SK-N-SH treated with all-trans-retinoic acid at 6 μM for 48 hours (cell line): Measurements from ENCODE around the gene TTBK1.

Source experiments
- ATAC-seq: fragments of 200-7000 bp; cut with Tn5 transposase; 3 replicates; pipeline ENCODE4 v1.9.1; 2020; ENCODE audit warnings: mild to moderate bottlenecking, moderate library complexity
- BACH2 ChIP-seq: fragments of 250-450 bp; sonication (Bioruptor Pico); IDR thresholded peaks from 2 replicates; pipeline ENCODE4 v1.9.0; 2021; ENCODE audit warnings: mild to moderate bottlenecking, borderline replicate concordance
- CSDC2 ChIP-seq: fragments of 250-450 bp; sonication (Bioruptor Pico); IDR thresholded peaks from 2 replicates; pipeline ENCODE4 v1.5.0; 2020; ENCODE audit warnings: mild to moderate bottlenecking, moderate library complexity
- CSRNP3 ChIP-seq: fragments of 250-450 bp; sonication (Bioruptor Pico); IDR thresholded peaks from 2 replicates; pipeline ENCODE4 v1.5.1; 2021; ENCODE audit warnings: mild to moderate bottlenecking, moderate library complexity
- ESRRG ChIP-seq: fragments of 250-450 bp; sonication (Bioruptor Pico); IDR thresholded peaks from 2 replicates; pipeline ENCODE4 v1.6.1; 2021; ENCODE audit warnings: mild to moderate bottlenecking
- GLIS3 ChIP-seq: fragments of 250-450 bp; sonication (Bioruptor Pico); IDR thresholded peaks from 2 replicates; pipeline ENCODE4 v1.5.0; 2020; ENCODE audit warnings: mild to moderate bottlenecking, moderate library complexity
- ISL1 ChIP-seq: fragments of 250-450 bp; sonication (Bioruptor Pico); IDR thresholded peaks from 2 replicates; pipeline ENCODE4 v2.1.2; 2022; ENCODE audit warnings: mild to moderate bottlenecking, moderate library complexity
- OSR1 ChIP-seq: fragments of 250-450 bp; sonication (Bioruptor Pico); IDR thresholded peaks from 2 replicates; pipeline ENCODE4 v1.8.0; 2022; ENCODE audit warnings: moderate library complexity, mild to moderate bottlenecking, inconsistent platforms
- PATZ1 ChIP-seq: fragments of 250-450 bp; sonication (Bioruptor Pico); IDR thresholded peaks from 2 replicates; pipeline ENCODE4 v1.8.0; 2020; ENCODE audit warnings: mild to moderate bottlenecking, moderate library complexity, borderline replicate concordance
- POU6F1 ChIP-seq: fragments of 250-450 bp; sonication (Bioruptor Pico); IDR thresholded peaks from 2 replicates; pipeline ENCODE4 v1.8.0; 2021; ENCODE audit warnings: low read depth, mild to moderate bottlenecking, moderate library complexity, borderline replicate concordance
- PPARA ChIP-seq: fragments of 250-450 bp; sonication (Bioruptor Pico); IDR thresholded peaks from 2 replicates; pipeline ENCODE4 v1.5.0; 2020; ENCODE audit warnings: mild to moderate bottlenecking, borderline replicate concordance
- RARB ChIP-seq: fragments of 250-450 bp; sonication (Bioruptor Pico); IDR thresholded peaks from 2 replicates; pipeline ENCODE4 v1.8.0; 2021; ENCODE audit warnings: mild to moderate bottlenecking, moderate library complexity
- SNAI2 ChIP-seq: fragments of 250-450 bp; sonication (Bioruptor Pico); IDR thresholded peaks from 2 replicates; pipeline ENCODE4 v1.5.0; 2020; ENCODE audit warnings: mild to moderate bottlenecking, moderate library complexity
- TCF4 ChIP-seq: fragments of 250-450 bp; sonication (Bioruptor Pico); IDR thresholded peaks from 2 replicates; pipeline ENCODE4 v1.8.0; 2021; ENCODE audit warnings: mild to moderate bottlenecking, moderate library complexity, borderline replicate concordance
- TOX ChIP-seq: fragments of 250-450 bp; sonication (Bioruptor Pico); IDR thresholded peaks from 2 replicates; pipeline ENCODE4 v1.8.0; 2021; ENCODE audit warnings: mild to moderate bottlenecking, moderate library complexity, borderline replicate concordance
- TSHZ2 ChIP-seq: fragments of 250-450 bp; sonication (Bioruptor Pico); IDR thresholded peaks from 2 replicates; pipeline ENCODE4 v1.5.0; 2020; ENCODE audit warnings: mild to moderate bottlenecking, moderate library complexity
- ZC3H10 ChIP-seq: fragments of 250-450 bp; sonication (Bioruptor Pico); IDR thresholded peaks from 2 replicates; pipeline ENCODE4 v1.5.1; 2021; ENCODE audit warnings: mild to moderate bottlenecking, moderate library complexity
- ZFP3 ChIP-seq: fragments of 250-450 bp; sonication (Bioruptor Pico); IDR thresholded peaks from 2 replicates; pipeline ENCODE4 v1.5.0; 2020; ENCODE audit warnings: mild to moderate bottlenecking, moderate library complexity
- ZFP30 ChIP-seq: fragments of 450-650 bp; formaldehyde crosslinking; IDR thresholded peaks from 2 replicates; pipeline ENCODE4 v1.5.0; 2022; ENCODE audit warnings: mild to moderate bottlenecking, moderate library complexity
- ZNF565 ChIP-seq: fragments of 450-650 bp; formaldehyde crosslinking; conservative IDR thresholded peaks from 2 replicates; pipeline ENCODE4 v1.5.0; 2020; ENCODE audit warnings: low read depth, mild to moderate bottlenecking, moderate library complexity
- ZNF70 ChIP-seq: fragments of 450-650 bp; formaldehyde crosslinking; IDR thresholded peaks from 2 replicates; pipeline ENCODE4 v1.5.0; 2020; ENCODE audit warnings: mild to moderate bottlenecking, moderate library complexity
- ZNF8 ChIP-seq: fragments of 450-650 bp; formaldehyde crosslinking; IDR thresholded peaks from 2 replicates; pipeline ENCODE4 v1.5.0; 2020; ENCODE audit warnings: mild to moderate bottlenecking, moderate library complexity

The TTBK1 gene

GRCh38 chr6:43265564-43265963 lies 22.3 kb downstream of the TTBK1 start:
- ATAC-seq, result no peak
- TF ChIP-seq ZNF70 (CRISPR knock-in tag) (no peak), ZC3H10 (CRISPR knock-in tag) (no peak), GLIS3 (CRISPR knock-in tag) (no peak), ZNF565 (no peak), CSDC2 (CRISPR knock-in tag) (no peak), OSR1 (no peak), BACH2 (CRISPR knock-in tag) (no peak), SNAI2 (CRISPR knock-in tag) (no peak), PPARA (no peak)

GRCh38 chr6:43267619-43268354 lies 24.5 kb downstream of the TTBK1 start:
- no peak for ATAC-seq
- TF ChIP-seq GLIS3 (CRISPR knock-in tag) (no peak), ESRRG (no peak), ZC3H10 (CRISPR knock-in tag) (no peak), POU6F1 (CRISPR knock-in tag) (no peak), ZNF70 (CRISPR knock-in tag) (no peak), CSRNP3 (CRISPR knock-in tag) (no peak), ZFP30 (CRISPR knock-in tag) (no peak), PPARA (no peak), ZNF8 (CRISPR knock-in tag) (no peak), ISL1 (no peak)

GRCh38 chr6:43268355-43268700 lies 25.0 kb downstream of the TTBK1 start:
- no peak for ATAC-seq
- TF ChIP-seq ESRRG (no peak), TOX (CRISPR knock-in tag) (no peak), RARB (CRISPR knock-in tag) (no peak), TSHZ2 (CRISPR knock-in tag) (no peak), ISL1 (no peak), PPARA (no peak), OSR1 (no peak), ZC3H10 (CRISPR knock-in tag) (no peak), ZNF70 (CRISPR knock-in tag) (no peak), ZFP3 (CRISPR knock-in tag) (no peak), ZNF8 (CRISPR knock-in tag) (no peak), TCF4 (CRISPR knock-in tag) (no peak), SNAI2 (CRISPR knock-in tag) (no peak)

GRCh38 chr6:43268782-43269272 lies 25.5 kb downstream of the TTBK1 start:
- ATAC-seq, result no peak
- TF ChIP-seq ZFP30 (CRISPR knock-in tag) (no peak), CSRNP3 (CRISPR knock-in tag) (no peak), BACH2 (CRISPR knock-in tag) (no peak), PATZ1 (no peak), ZNF8 (CRISPR knock-in tag) (no peak)
